Activated CD4-positive, alpha-beta T cell treated with anti-CD3 and anti-CD28 coated beads, Interleukin-2, amount 50 U/mL, for 48 hours (primary cell): ENCODE measurements around the gene PAX8.
A peak's percentile ranks its signal among the peaks of the same experiment; 100 is the strongest.
"Not testable (repeated sequence)": the region's sequence is repeated elsewhere in the genome, so short reads cannot be mapped to it uniquely, and the experiment has no call there.

Experiments used
- DNase-seq, 2 experiments: peaks; one replicate each; pipeline ENCODE4 v3.0.0-alpha.2; 2020

The PAX8 gene

DNA sequence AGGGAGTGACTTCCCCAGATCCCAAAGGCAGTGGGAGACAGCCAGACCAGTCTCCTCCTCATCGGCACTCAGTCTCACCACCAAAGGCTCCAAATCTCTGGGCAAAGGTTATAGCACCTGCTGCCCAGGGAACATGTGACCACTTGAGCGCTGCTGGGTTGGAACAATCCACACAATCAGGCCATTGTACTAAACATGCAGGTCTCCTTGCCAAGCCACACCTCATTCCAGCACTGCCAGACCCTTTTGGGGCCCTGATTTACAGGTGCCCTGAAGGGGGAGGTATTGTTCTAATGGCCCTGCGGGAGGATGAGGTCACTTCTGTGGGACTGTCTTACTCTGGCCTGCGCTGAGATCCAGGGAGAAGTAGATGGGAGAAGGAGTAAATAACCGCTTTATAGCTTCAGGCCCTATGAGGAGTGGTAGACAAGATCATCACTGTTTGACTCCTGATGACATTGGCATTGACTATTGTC, 10.0 kb upstream of the PAX8 start:
- DNase-seq: not testable (repeated sequence)

DNA sequence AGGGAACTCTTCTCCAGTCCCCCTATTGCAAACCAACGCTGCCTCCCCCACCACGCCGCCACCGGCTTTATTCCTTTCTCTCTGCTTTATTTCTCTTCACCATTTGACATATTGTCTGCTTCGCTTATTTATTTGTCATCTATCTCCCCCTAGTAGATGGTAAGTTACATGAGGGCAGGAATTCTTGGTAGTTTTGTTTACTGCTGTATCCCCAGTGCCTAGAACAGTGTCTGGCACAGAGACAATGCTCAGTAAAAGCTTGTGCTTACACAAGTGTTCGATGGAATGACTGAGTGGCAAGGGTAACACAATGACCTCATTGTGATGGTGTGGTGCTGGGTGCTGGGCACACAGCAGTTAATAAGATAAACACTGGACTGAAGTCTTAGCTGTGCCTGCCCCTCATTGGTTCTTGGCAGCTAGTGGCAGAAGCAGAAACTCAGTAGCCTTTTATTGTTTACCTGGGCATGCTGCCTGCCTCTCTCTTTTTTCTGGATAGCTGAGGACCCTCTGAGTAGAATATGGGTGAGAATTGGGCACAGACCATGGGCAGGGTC, 9.5 kb upstream of the PAX8 start:
- DNase-seq: not testable (repeated sequence)

DNA sequence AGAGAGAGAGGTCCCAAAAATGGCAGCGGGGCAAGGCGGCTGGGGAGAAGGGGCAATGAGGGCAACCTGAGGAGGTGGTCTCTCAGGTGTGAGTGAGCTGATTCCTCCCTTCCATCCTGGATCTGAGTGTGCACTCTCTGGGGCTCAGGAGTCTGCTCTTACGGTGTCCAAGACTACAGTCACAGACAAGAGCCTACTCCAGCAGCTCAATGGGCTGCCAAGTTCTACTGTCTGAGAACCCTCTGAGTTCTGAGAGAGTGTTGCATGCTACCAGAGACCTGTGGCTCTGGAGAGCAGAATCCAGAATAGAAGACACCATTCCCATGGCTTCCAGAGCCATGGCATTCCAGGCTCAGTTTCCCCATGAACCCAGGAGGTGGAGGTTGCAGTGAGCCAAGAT, 7.1 kb upstream of the PAX8 start:
- DNase-seq: no peak

DNA sequence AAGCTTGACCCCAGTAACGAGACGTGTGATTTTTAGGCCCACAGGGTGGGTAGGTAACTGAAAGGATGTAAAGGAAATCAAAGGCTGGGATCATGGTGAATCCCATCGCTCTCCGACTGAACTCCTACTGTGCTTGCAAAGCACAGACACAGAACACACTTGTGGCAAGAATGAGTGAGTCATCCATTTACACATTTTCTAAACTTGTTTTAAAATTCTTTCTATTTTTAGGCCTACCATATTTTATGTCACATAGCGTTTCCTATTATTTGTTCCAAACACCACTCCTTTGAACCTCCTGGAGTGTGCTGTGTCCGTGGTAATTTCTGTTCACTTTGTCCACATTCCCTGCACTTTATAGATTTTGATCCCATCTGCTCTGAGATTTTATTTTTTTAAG, 6.3 kb upstream of the PAX8 start:
- not testable (repeated sequence) for DNase-seq

DNA sequence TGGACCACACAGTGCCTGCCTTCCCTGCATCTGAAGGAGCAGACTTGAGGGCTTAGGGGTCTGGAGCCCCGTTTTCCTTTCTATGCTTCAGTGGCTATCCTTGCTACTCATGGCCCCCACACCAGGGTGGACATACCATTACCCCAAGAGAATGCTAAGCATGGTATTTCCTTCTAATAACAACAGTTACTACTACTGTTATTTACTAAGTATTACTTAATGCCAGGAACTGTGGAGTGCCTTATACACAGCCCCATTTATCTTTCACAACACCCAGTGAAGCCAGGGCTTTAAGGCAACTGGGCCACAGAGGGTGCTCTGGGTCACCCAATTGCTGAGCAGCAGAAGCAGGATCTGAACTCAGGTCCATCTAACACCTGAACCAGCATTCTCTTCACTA, 5.8 kb upstream of the PAX8 start:
- DNase-seq: no peak

DNA sequence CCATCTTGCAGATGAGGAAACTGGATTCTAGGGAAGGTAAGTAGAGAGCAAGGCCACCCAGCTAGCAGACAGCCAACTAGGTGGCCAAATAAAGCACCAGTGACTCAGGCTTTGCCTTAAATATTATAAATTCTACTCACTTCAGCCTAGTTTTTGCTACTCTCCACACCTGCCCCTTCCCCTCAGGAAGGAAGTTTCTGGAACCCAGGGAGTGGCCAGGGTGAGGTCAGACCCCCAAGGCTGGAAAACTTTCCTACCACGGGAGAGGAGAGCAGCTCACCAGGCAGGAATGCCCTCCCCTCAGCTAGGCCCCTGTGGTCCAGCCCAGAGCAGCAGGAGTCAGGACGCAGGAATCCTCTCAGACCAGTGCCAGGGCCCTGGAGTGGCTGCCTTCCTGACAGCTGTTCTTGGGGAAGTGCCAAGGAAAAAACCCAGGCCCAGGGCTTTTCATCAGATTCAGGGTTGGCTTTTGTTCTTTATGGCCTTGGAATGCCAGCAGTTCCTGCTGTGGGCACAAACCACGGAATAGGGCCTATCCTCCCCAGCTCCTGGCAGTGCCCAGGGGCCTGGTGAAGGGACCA, 5.1 kb upstream of the PAX8 start:
- no peak for DNase-seq

DNA sequence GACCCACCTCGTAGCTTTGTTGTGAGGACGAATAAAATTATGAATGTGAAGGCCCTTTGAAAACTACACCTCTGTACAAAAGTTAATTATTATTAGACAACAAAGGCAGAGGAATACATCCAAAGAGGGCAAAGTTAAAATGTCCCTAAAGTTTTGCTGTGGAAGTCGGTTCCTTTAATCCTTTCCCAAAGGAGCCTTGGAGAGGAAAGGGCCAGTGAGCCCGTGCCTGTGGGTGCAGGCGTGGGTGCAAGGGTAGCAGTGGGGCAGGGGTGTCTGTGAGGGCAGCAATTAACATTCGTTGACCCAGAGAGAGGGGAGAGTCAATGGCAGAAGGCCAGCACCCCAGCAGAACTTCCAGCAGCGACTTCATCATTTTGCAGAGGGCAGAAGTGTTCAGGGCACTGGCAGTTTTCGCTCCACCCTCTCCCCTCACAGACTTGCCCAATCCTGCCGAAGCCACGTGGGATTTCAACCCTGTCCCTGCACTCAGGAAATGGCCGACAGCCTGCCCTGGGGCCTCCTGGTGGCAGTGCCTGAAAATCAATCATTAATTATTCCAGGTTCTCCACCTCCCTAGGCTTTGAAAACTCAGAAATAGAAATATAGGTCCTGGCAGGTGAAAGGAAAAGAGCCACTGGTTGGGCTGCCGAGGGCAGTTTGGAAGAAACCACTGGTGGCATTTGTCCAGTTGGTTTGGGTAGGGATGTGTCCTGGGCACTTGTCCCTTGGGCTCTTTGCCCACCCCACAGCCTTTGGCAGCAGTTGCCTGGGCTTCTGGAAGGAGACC, 4.2 kb upstream of the PAX8 start:
- no peak for DNase-seq

DNA sequence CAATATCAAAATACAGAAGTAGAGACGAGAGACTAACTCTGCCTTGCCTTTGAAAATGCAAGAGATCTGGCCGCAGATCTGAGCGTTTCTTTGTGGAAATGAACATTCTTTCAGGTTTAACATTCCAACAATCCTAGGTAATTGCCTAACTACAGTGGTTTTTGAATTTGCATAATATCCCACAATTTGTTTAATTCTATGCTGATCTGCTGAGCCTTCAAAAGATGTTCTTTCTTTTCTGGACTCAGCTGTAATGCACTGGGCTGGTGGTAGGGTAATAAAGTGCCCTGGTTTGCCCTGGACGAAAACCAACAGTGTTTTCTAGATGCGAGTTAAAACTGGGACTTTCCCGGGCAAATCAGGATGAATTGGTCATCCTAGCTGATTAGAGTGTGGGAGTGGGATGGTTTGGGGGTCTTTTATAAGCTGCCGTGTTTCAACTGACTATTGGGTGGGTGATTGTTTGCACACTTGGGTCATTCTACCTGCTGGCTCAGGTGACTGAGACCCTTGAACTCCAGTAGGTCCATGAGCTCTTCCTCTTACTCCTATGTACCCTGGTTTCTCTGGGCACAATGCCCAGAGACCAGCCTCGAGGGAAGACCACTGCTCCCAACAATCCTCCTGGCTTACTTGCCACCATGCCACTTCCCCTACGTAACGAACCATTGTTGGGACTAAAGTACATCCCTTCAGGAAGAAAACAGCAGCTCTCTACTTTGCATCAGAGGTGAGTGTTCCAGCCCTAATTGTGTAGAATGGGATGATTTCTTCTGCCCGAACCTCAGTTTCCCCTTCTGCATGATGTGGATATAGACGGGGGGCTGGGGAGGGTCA, 3.4 kb upstream of the PAX8 start:
- DNase-seq: no peak

DNA sequence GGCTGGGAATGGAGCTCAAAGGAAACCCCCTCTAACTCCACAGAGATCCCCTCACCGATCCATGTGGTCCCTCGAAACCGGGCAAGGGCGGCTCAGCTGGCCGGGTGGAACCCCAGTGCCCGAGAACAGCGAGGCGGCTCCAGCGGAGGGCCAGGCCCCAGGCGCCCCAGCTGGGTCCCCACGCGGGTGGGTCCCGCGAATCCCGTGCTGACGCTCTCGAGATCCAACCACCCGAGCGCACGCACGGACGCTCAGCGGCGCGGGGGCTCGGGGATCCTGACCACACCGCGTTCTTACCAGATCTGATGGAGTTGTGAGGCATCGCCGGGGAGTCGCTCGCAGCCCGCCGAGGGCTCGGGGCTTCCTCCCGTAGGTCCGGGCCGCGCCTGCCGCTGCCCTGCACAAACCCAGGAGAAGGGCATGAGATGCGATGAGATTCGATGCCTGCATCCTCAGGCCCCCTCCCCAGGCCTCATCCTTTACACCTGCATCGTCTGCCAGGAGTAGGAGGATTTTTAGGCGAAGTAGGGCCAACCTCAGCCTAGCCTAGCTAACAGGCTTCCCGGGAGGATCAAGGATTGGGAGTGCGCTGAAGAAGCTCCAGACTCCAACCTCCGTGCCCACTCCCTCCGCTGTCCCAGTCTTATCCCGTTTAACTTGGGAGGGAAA, 514 bp downstream of the PAX8 start:
- DNase-seq: no peak

DNA sequence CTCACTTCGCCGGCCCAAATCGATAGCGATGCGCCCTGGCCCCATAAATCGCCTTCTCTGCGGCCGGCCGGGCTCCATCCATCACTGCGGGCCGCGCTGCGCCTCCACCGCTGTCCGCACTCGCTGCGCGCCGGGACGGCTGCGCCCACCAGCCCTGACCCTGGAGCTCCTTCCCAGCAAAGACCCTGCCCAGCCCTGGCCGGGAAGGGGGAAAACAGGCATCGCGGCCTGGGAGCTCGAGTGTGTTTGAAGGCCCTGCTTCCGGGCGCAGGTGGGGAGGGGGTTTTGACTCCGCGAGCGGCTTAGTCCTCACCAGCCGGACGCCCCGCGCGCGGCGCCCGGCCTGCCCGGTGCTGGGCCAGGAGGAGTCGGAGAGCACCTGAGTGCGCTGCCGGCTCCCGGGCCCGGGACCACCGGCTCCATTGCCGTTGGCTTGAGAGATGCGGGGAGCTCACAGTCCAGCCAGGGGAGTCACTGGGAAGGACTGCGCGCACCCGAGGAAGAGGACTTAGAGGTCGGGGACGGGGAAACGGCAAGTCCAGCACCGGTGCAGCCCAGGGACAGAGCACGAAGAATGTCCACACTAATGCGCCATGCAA, 1.1 kb downstream of the PAX8 start:
- no peak for DNase-seq

DNA sequence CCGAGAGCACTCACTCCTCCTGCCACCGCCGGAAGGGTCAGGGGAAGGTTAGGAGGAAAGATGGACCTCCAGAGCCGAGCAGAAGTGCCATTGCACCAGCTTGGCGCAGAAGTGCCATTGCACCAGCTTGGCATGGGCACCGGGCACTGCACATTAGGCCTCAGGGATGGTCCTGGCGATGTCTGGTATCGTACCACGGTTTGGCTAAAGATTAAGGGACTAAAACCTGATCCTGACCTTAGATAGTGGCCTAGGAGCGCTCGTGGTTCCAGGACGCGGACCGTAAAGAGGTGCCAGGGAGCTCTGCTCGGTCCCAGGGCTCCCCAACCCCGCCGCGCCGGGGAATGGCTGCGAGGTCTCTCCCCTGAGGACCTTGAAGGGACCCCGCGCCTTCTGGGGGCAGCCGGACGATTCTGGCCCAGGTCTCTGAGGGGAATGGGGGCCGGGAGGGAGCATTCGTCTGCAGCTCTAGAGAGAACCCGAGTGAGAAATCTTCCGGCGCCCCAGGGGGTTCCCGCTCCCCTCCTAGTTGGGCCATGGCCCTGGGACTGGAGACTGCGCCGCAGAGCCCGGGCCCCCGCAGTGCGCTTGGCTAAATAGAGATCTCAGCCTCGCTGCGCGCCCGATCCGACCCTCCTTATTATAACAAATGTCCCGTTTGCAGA, 1.8 kb downstream of the PAX8 start:
- DNase-seq: no peak

DNA sequence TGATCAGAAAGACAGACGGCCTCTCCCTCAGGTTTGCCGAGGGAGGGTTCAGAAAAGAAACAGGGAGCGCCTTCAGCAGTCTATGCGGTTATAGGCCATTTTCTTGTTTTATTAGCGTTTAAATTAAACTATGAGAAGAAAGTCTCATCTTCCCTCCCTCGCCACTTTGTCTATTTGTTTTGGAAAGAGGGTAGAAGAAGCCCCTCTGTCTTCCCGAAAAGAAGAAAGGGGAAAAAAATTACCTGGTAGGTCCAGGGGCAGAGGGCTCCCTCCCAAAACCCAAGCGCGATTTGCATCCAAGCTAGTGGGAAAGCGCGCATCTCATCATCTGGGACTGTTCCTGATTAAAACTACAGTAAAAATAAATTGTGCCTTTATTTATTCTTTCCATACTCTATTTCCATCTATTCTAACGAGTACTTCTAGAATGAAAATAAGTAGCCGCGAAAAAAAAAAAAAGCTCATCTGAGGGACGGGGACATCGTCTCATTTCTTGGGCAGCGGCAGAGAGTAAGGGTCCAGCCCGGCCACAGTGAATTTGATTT, 2.4 kb downstream of the PAX8 start:
- no peak for DNase-seq

DNA sequence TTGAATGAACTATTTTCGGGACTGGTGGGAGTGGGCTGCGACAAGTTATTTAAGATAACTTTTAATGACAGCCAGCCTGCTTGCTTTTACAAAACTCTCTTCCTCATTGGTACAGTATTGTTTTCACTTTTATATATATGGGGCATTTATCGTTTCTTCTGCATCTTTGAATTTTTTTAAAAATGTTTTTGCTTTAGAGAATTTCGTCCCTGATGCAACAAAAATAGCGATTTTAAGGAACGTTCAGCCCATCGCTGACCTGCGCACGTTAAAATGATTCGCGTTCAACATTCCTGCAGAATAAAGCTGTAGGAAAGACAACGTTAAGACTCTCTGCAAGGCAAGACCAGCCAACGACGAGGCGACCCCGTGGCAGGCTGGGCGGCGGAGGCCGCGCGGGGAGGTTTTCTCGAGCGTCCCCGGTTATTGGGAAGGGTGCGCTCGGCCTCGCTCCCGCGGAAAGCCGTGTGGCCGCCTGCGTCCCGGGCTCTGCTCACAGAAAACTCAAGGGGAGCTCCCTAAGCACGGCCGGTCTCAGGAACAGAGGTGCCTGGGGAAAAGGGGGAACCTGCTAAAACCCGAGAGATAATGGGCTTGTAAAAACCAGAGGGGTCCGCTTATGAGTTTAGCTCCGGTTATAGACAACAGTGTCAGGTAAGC, 3.0 kb downstream of the PAX8 start:
- DNase-seq: no peak

DNA sequence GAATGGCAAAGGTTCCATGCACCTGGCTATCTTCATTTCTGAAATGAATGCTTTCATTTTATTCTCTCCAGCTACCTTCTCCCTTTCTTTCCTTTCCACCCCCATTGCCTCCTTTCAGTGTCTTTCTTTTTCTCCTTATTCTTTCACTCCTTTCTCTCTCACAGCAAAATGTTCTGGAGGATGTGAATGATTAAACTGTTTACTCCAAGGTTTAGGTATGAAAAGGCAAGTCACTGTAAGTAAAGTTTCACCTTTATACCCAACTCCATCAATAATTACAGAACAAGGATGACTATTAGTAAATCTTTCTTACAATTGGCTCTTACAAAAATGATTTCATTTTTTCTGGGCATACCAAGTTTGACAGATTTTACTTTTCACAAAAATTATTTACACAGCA, 4.3 kb downstream of the PAX8 start:
- DNase-seq: no peak

DNA sequence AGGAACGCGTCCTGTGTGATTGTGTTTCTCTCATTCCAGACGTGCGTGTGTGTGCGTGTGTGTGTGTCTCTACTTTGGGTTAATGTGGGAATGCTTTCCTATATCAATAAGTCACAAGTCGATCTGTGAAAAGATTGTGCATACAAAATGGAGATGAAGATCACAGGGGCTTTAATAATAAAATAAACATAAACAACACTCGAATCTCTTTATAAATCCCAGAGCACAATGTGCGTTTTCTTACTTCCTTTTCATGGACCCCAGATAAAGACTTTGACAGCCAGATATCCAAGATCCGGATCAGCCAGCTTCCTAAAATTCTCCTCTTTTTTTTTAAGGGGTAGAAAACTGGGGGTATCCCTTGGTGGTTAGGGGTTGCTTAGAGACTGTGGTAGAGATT, 4.7 kb downstream of the PAX8 start:
- DNase-seq: no peak

DNA sequence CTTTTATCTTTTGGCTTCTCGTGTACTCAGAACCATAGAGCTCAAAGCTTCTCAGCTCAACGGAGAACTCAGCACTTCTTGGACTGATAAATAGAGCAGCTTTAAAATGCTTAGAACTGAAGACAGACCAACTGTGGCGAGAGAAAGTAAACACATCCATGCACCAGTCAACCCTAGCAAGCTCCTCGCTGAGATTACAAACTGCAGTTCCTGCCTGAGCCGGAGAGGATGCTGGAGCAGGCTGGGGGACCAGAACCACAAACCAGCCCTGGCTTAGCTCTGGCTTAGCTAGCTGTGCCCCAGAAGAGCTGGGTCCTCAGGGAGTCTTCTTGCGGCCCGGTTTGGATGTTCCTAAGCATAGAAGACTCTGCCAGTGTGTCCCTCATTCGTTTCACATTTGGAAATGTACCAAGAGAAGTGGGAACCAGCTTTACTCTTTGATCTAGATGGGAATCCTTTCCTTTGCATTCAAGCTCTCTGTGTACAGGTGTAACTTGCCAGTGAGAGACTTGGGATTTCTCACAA, 5.6 kb downstream of the PAX8 start:
- peak in 1 of 2 experiments; percentile 21 for DNase-seq

DNA sequence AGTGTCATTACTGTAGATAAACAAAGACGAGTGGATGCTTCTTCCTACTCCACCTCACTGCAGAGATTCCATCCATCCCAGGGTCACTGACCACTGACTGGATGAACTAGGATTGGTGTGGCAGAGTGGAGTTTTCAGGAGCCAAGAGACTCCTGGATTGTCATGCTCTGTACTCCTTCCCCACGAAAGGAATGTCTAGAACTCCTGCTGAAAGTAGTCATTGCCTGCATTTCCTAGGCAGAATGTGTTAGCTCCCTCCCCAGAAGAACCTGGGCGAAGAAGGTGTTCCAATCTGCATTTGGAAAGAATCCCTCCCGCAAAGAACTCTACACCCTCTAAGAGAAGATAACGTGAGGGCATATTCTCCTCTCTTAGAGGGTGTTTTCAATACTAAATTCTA, 6.2 kb downstream of the PAX8 start:
- DNase-seq: no peak

DNA sequence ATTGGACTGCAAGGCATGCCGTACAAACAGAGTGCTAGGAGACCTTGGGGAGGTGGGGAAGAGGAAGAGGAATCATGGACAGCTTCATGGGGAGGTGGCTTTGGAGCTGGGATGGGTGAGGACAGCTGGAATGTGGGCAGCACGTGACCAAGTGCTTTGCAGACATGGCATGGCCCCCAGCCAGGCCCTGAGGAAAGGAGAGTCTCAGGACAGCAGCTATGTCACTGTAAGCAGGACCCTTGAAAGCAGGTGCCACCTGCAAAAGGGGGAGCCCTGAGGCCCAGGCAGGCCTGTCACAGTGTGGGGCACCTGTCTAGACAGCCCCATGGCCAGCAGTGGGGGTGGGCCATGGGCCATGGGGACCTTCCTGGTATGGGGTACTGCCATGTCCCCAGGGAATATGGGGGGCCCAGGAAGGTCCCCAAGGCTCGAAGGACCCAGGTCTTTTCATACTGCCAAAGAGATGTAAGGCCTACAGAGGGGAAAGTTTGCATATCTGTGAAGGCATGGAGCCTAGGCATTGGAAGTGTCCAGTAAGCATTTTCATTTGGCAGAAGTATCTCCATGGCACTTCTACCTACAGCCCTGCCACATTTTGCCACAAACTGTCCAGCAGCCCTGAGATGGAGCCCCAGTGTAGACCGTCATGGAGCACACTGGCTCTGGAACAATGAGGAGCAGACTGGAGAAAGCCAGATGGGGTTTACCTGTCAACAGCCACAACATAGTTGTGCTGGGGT, 9.9 kb downstream of the PAX8 start:
- no peak for DNase-seq

DNA sequence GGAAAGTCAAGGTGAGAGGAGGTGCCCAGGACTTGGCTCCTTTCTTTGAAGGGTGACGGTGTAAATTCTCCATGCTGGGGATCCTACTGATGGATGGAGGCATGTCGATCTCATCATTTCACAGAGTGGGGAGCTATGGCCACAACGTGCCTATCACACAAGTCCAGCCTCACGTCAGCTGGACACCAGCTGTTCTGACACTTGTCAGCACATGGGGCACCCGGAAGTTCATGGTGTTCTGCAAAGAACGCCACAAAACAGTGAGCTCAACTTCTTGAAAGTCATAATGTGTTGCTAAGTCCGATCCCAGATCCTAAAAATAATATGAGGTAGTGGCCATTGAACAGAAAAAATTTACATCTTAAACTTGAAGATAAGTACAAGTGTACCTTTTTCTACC, 12.3 kb downstream of the PAX8 start:
- DNase-seq: no peak
